Measurements from ENCODE around the gene KPNA6. TPM values are rescaled to one million over a fixed set of nuclear protein-coding genes. Genes with fewer than 3 reads are reported as not detected.

Gene KPNA6
- total and polyA plus RNA-seq, 9 of the 15 experiments (the other 6 are each of a cell fraction or from before 2014, with no cell fraction given) = 20.1 to 54.6 (median 32.2) TPM

GRCh38 chr1:32066489-32066873 lies 41.4 kb upstream of the KPNA6 start (continued):
- no peak for TF ChIP-seq ZNF277 (CRISPR knock-in tag; IDR thresholded peaks at IDR 0.05; ENCODE audit: borderline replicate concordance)
- TF ChIP-seq ZNF609 (CRISPR knock-in tag; IDR thresholded peaks at IDR 0.05; ENCODE audit: borderline replicate concordance) = no peak
- TF ChIP-seq SRSF1 (IDR thresholded peaks at IDR 0.05; ENCODE audit: low read depth, low read length) = no peak
- TF ChIP-seq ZNF766 (CRISPR knock-in tag; conservative IDR thresholded peaks at IDR 0.05) = no peak
- no peak for TF ChIP-seq POLR3G (IDR thresholded peaks at IDR 0.05; ENCODE audit: extremely low read depth, insufficient read length, insufficient replicate concordance)
- no peak for TF ChIP-seq CAMTA2 (CRISPR knock-in tag; conservative IDR thresholded peaks at IDR 0.05)
- no peak for TF ChIP-seq PRMT5 (CRISPR knock-in tag; IDR thresholded peaks at IDR 0.05)
- TF ChIP-seq SP2 (IDR thresholded peaks at IDR 0.05; ENCODE audit: extremely low read depth, low read depth, low read length, poor library complexity, severe bottlenecking) = no peak
- no peak for TF ChIP-seq HDAC3 (IDR thresholded peaks at IDR 0.05; ENCODE audit: borderline replicate concordance, partially characterized antibody)
- TF ChIP-seq HNRNPUL1 (IDR thresholded peaks at IDR 0.05; ENCODE audit: low read length) = no peak
- TF ChIP-seq HMG20B (CRISPR knock-in tag; IDR thresholded peaks at IDR 0.05) = no peak
- TF ChIP-seq GTF3C2 (IDR thresholded peaks at IDR 0.05; ENCODE audit: borderline replicate concordance, extremely low read depth, insufficient read length) = no peak
- no peak for TF ChIP-seq PCBP2 (IDR thresholded peaks at IDR 0.05; ENCODE audit: low read depth, low read length, poor library complexity, severe bottlenecking)
- no peak for TF ChIP-seq ZNF707 (CRISPR knock-in tag; conservative IDR thresholded peaks at IDR 0.05)
- no peak for TF ChIP-seq AFF4 (CRISPR knock-in tag; IDR thresholded peaks at IDR 0.05)
